Upper lobe of left lung (tissue), 6 donors: ENCODE measurements around the gene MAP1LC3B. TPM values are rescaled to one million over a fixed set of nuclear protein-coding genes. Genes with fewer than 3 reads are reported as not detected.

Experiments
- ATAC-seq, 2 donors: fragments of 200-7000 bp; cut with Tn5 transposase; one replicate each; pipeline ENCODE4 v1.9.1; 2022; ENCODE audit warnings: mild to moderate bottlenecking in 2 of 2, moderate library complexity in 2 of 2; ENCODE audit not compliant: low FRiP score in 2 of 2
- DNase-seq, 2 donors: peaks; one replicate each; pipeline ENCODE4 v3.0.0-alpha.2; 2019 to 2020
- H3K27ac ChIP-seq, 4 donors: fragments of 200-600 bp; sonication (generic); one replicate each; pipeline ENCODE4 v1.5.1; 2016 to 2019
- H3K27me3 ChIP-seq, 4 donors: fragments of 200-600 bp; sonication (generic); one replicate each; pipeline ENCODE4 v1.5.1; 2017 to 2019
- H3K36me3 ChIP-seq, 4 donors: fragments of 200-600 bp; sonication (generic); one replicate each; pipeline ENCODE4 v1.5.1; 2016 to 2019
- H3K4me1 ChIP-seq, 4 donors: fragments of 200-600 bp; sonication (generic); one replicate each; pipeline ENCODE4 v1.5.1; 2018 to 2019
- H3K4me3 ChIP-seq, 4 donors: fragments of 200-600 bp; sonication (generic); one replicate each; pipeline ENCODE4 v1.5.1; 2017 to 2019; ENCODE audit warnings: mild to moderate bottlenecking in 2 of 4, moderate library complexity in 1 of 4
- H3K9me3 ChIP-seq, 4 donors: fragments of 200-600 bp; sonication (generic); one replicate each; pipeline ENCODE4 v1.5.1; 2018 to 2019
- EP300 ChIP-seq, 4 donors: sonication (generic); formaldehyde crosslinking; IDR thresholded peaks; one replicate each; pipeline ENCODE4 v1.5.1; 2017; ENCODE audit warnings: antibody characterized with exemption in 4 of 4, control low read depth in 2 of 4
- POLR2A ChIP-seq, 4 donors: fragments of 450-650 bp; IDR thresholded peaks; one replicate each; pipeline ENCODE4 v1.5.1; 2016 to 2017; ENCODE audit warnings: antibody characterized with exemption in 4 of 4, mild to moderate bottlenecking in 2 of 4
- POLR2AphosphoS5 ChIP-seq, 2 donors: sonication (generic); formaldehyde crosslinking; IDR thresholded peaks; one replicate each; pipeline ENCODE4 v1.5.1; 2017; ENCODE audit warnings: antibody characterized with exemption in 2 of 2
- WGBS, 2 donors: methylation state at CpG; one replicate each; pipeline ENCODE4 v1.1.5; 2017 to 2018; 5-methylcytosine and 5-hydroxymethylcytosine counted together
- total RNA-seq, 6 donors: library from RNA; depleted of rRNA in 4 of 6; stranded (reverse); fragments of >200 nt in 4 of 6; gene quantifications; one replicate each; pipeline versions ENCODE4 v1.1.0 to v1.2.1, GENCODE V29; 2016 to 2021
- TF ChIP-seq, protein P1 (sequence below), 6 experiments: fragments of 450-650 bp in 4 of 6; fragments of 200-600 bp in 2 of 6; sonication (generic) in 2 of 6; IDR thresholded peaks; one replicate each; pipeline ENCODE4 v1.5.1; 2016 to 2019; ENCODE audit warnings: antibody characterized with exemption in 6 of 6
- donor health status: DM: no; HTN: no; CAD: no; lungs with moderate emphysema.
- donor health status: DM: no; HTN: yes; CAD: no; lungs with severe emphysema.

Gene MAP1LC3B
- total RNA-seq, 6 donors from 2014 or later = 32.5 to 64.2 (median 54.2) TPM

DNA sequence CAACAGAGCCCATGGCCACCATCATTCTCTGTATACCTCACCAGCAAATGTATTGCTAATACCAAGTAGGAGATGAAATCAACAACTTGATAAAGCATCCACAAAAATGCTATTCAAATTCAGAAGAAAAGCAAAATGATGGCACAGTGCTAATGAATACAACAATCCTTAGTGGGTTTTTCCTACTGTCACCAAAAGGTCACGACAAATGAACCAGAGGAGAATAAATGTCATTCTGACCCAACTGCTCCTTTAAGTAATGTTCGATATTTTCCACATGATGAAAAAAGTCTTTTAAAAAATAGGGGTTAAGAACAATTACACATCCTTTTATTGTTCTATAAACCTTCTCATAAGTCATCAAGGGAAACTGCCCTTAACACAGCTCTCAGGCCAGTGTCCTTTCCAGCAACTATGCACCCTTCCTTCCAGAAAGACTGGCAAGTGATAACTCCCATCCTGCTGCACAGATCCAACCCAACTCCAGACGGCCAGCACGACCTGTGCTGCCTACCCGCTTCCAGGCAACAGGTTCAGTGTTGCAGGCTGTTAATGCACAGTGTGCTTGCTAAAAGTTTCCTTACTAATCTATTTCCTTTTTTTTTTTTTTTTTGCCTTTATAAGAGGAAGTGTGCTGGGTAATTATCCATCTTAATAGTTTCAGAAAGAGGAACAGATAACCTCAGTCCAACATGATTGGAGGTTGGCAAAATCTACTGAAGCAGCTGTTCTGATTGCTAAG lies 23.9 kb upstream of the MAP1LC3B start:
- ATAC-seq (no peak), DNase-seq (no peak)
- WGBS, 2 donors = 53 to 60% methylated on average over 5 of the region's 5 CpGs
- H3K36me3 ChIP-seq = no peaks in the 10 kb centered on the region
- TF ChIP-seq, protein P1, sequence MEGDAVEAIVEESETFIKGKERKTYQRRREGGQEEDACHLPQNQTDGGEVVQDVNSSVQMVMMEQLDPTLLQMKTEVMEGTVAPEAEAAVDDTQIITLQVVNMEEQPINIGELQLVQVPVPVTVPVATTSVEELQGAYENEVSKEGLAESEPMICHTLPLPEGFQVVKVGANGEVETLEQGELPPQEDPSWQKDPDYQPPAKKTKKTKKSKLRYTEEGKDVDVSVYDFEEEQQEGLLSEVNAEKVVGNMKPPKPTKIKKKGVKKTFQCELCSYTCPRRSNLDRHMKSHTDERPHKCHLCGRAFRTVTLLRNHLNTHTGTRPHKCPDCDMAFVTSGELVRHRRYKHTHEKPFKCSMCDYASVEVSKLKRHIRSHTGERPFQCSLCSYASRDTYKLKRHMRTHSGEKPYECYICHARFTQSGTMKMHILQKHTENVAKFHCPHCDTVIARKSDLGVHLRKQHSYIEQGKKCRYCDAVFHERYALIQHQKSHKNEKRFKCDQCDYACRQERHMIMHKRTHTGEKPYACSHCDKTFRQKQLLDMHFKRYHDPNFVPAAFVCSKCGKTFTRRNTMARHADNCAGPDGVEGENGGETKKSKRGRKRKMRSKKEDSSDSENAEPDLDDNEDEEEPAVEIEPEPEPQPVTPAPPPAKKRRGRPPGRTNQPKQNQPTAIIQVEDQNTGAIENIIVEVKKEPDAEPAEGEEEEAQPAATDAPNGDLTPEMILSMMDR (IDR thresholded peaks at IDR 0.05) = no peak
- no peaks in the 10 kb centered on the region for H3K9me3 ChIP-seq
- no peaks in the 10 kb centered on the region for H3K27me3 ChIP-seq
- peaks cover 22 to 27% (median 24%) of the 10 kb centered on the region in 4 donors for H3K4me1 ChIP-seq
- H3K27ac ChIP-seq = no peak overlapping the region
- H3K4me3 ChIP-seq = no peak overlapping the region

DNA sequence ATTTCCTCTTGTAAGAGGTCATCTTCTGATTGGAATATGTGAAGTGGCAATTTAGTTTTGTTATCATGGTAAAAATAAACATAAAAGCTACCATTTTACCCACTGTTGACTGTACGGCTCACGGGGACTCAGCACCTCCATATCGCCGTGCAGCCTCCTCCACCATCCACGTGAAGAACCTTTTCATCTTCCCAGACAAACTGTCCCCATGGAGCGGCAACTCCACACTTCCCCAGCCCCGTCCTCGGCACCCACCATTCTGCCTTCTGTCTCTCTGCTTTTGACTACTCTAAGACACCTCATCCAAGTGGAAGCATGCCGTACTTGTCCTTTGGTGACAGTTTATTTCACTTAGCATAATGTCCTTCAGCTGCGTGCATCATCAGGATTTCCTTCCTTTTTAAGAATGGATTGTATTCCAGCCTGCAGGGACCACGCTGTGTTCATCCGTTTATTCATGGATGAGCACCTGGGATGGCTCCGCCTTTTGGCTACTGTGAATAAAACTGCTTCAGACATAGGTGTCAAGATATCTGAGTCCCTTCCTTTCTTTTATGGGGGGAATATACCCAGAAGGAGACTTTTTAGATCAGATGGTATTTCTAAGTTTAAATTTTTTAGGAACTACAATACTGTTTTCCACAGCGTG lies 22.9 kb upstream of the MAP1LC3B start:
- peaks cover 14 to 20% (median 17%) of the 10 kb centered on the region in 4 donors for H3K4me1 ChIP-seq
- TF ChIP-seq, protein P1 (IDR thresholded peaks at IDR 0.05) = no peak
- no peak for TF ChIP-seq POLR2AphosphoS5 (IDR thresholded peaks at IDR 0.05)
- TF ChIP-seq POLR2A (IDR thresholded peaks at IDR 0.05) = no peak
- no peak for TF ChIP-seq EP300 (IDR thresholded peaks at IDR 0.05)
- ATAC-seq = no peak
- H3K9me3 ChIP-seq = no peaks in the 10 kb centered on the region
- 82 to 85% methylated on average over 14 of the region's 14 CpGs for WGBS, 2 donors
- no peak for DNase-seq
- H3K27me3 ChIP-seq = no peaks in the 10 kb centered on the region
- no peak overlapping the region for H3K27ac ChIP-seq
- H3K36me3 ChIP-seq = no peaks in the 10 kb centered on the region
- H3K4me3 ChIP-seq = no peak overlapping the region

DNA sequence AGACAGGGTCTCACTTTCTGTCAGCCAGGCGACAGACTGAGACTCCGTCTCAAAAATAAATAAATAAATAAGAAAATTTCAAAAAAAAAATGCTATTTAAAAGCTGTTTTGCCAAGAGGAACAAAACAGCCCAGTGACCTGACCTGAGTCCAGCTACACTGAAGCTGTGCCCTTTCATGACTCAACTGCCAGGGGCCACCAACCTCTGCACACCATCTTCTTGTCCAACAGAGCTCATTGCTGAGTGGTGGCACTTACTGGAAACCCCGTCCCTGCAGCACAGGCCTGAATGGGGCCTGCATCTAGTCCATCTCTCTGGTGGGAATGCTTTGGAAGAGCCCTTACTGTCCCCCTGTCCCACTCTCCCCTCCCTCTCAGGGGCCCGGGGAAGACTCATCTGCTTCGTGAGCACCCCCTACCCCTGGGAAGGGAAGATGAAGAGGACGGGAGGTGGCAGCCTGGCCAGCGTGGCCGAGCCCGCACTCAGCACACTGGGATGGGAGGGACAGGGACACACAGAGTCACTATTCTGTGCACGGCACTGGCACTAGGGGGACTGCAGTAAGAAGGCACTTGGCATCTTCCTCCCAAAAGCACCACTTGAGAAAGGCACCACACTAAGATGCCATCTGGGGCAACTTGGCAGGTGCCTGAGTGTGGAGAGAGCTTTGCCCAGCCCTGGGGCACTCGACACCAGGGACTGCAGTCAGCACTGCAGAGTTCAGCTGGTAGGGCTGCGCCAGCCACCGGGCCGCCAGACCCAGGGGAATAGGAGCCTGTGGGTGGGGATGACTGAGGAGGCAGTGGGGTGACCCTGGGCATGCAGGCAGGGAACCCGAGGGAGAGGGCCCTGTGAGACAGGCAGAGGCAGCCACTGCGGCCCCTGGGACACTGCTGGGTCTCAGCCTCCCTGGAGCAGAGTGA lies 22.1 kb upstream of the MAP1LC3B start:
- H3K9me3 ChIP-seq = no peaks in the 10 kb centered on the region
- no peak for TF ChIP-seq POLR2AphosphoS5 (IDR thresholded peaks at IDR 0.05)
- peak; percentile 6 to 19 for ATAC-seq
- peak in 1 of 2 donors; percentile 58 for DNase-seq
- peaks cover 10 to 15% (median 12%) of the 10 kb centered on the region in 4 donors for H3K4me1 ChIP-seq
- no peaks in the 10 kb centered on the region for H3K27me3 ChIP-seq
- no peaks in the 10 kb centered on the region for H3K36me3 ChIP-seq
- no peak overlapping the region for H3K4me3 ChIP-seq
- no peak overlapping the region for H3K27ac ChIP-seq
- WGBS, 2 donors = 82 to 89% methylated on average over 13 to 16 of the region's 16 CpGs

DNA sequence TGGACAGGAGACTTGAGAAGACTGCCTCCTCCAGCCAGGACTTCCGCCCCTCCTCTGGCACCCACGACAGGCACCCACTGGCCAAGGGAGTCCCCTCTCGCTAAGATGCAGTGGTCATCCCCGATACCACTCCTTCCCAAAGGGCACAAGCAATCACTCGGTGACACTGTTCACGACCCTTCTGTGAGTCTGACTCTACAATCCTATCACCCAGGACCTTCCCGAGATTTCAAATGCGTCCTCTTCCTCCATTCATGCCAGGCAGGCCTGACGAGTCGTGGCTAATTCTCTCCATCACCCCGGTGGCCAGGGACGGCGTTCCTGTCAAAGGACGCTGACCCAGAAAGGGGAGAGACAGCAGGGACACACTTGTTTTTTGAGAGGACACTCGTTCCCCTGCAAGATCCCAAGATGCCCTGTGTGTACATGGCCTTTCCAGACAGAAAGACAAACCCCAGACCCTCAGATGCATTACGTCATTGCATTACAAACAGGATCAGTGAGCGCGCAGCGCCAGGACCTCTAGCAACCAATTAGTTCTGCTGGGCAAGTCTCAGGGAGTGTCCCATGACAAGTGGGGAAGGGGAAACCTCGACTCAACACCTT lies 20.8 kb upstream of the MAP1LC3B start:
- Histone ChIP-seq H3K9me3 (no peaks in the 10 kb centered on the region), H3K4me1 (peaks cover 15 to 19% (median 16%) of the 10 kb centered on the region in 4 donors), H3K27me3 (no peaks in the 10 kb centered on the region), H3K4me3 (no peak overlapping the region), H3K36me3 (no peaks in the 10 kb centered on the region), H3K27ac (no peak overlapping the region)
- DNase-seq = no peak
- no peak for TF ChIP-seq POLR2AphosphoS5 (IDR thresholded peaks at IDR 0.05)
- TF ChIP-seq POLR2A (IDR thresholded peaks at IDR 0.05) = no peak
- TF ChIP-seq, protein P1 (IDR thresholded peaks at IDR 0.05) = no peak
- TF ChIP-seq EP300 (IDR thresholded peaks at IDR 0.05) = no peak
- WGBS, 2 donors = 89 to 92% methylated on average over 20 of the region's 20 CpGs
- no peak for ATAC-seq

DNA sequence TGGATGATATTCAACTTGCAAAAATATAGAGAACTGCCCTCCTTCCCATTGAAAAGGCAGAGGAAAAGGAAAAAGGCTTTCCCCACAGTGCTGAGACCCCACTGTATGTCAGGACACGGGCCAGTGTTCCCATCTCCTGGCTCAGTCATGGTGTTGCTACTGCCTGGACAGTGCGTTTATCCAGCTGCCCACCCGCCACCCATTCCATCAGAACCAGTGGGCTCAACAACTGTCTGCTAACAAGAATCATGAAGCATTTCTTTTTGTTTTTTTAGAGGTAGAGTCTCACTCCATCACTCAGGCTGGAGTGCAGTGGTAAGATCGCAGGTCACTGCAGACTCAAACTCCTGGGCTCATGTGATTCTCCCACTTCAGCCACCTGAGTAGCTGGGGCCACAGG lies 19.8 kb upstream of the MAP1LC3B start:
- no peaks in the 10 kb centered on the region for H3K36me3 ChIP-seq
- TF ChIP-seq POLR2A (IDR thresholded peaks at IDR 0.05) (no peak), EP300 (IDR thresholded peaks at IDR 0.05) (no peak), POLR2AphosphoS5 (IDR thresholded peaks at IDR 0.05) (no peak)
- TF ChIP-seq, protein P1 (IDR thresholded peaks at IDR 0.05) = no peak
- no peak overlapping the region for H3K4me3 ChIP-seq
- no peaks in the 10 kb centered on the region for H3K9me3 ChIP-seq
- WGBS, 2 donors = 94 to 96% methylated on average over 4 of the region's 4 CpGs
- no peaks in the 10 kb centered on the region for H3K27me3 ChIP-seq
- H3K4me1 ChIP-seq = peaks cover 15 to 19% (median 16%) of the 10 kb centered on the region in 4 donors
- ATAC-seq (no peak), DNase-seq (no peak)
- H3K27ac ChIP-seq = no peak overlapping the region
